Bone marrow (tissue), 2 donors: ENCODE data around the gene TPI1.
"Not testable (repeated sequence)": the region's sequence is repeated elsewhere in the genome, so short reads cannot be mapped to it uniquely, and the experiment has no call there.

Experiments
- DNase-seq, 2 donors: peaks; one replicate each; lab custom pipeline; 2025; lab: John Stamatoyannopoulos, UW

TPI1 gene

GRCh38 chr12:6847676-6848075 is 19.7 kb upstream of the TPI1 start:
- no peak for DNase-seq

GRCh38 chr12:6849427-6849826 is 17.9 kb upstream of the TPI1 start:
- DNase-seq: no peak

GRCh38 chr12:6849976-6850560 is 17.3 kb upstream of the TPI1 start:
- DNase-seq: no peak

GRCh38 chr12:6850796-6851152 is 16.6 kb upstream of the TPI1 start:
- no peak for DNase-seq

- peak; percentile 78 to 92 for DNase-seq
Observed at GRCh38 chr12:6851153-6851920, 16.0 kb upstream of the TPI1 start, which contains the start of gene CDCA3. TSS of gene CDCA3 (minus strand) at chr12:6851286. CDS start at chr12:6850952, 334 bp downstream.

- peak; percentile 91 to 98 for DNase-seq
Observed at GRCh38 chr12:6851921-6852650, 15.2 kb upstream of the TPI1 start, which contains the start of gene USP5. TSS of gene USP5 (plus strand) at chr12:6852150. CDS start at chr12:6852180, 30 bp downstream.

GRCh38 chr12:6852651-6853354 is 14.5 kb upstream of the TPI1 start:
- no peak for DNase-seq

GRCh38 chr12:6853626-6854025 is 13.7 kb upstream of the TPI1 start:
- DNase-seq: no peak

- no peak for DNase-seq
Observed at GRCh38 chr12:6854036-6854435, 13.3 kb upstream of the TPI1 start.

GRCh38 chr12:6855322-6855721 is 12.0 kb upstream of the TPI1 start:
- no peak for DNase-seq

GRCh38 chr12:6858799-6859198 is 8.5 kb upstream of the TPI1 start:
- DNase-seq: no peak

GRCh38 chr12:6860116-6860515 is 7.2 kb upstream of the TPI1 start:
- no peak for DNase-seq

- DNase-seq: no peak
Observed at GRCh38 chr12:6860942-6861341, 6.4 kb upstream of the TPI1 start.

GRCh38 chr12:6861391-6861790 is 5.9 kb upstream of the TPI1 start:
- no peak for DNase-seq

- DNase-seq: no peak
Observed at GRCh38 chr12:6863033-6863432, 4.3 kb upstream of the TPI1 start.

GRCh38 chr12:6863586-6864321 is 3.6 kb upstream of the TPI1 start:
- DNase-seq: no peak

- not testable (repeated sequence) for DNase-seq
Observed at GRCh38 chr12:6865307-6865706, 2.0 kb upstream of the TPI1 start.

- no peak for DNase-seq
Observed at GRCh38 chr12:6866163-6866919, 990 bp upstream of the TPI1 start.

GRCh38 chr12:6866920-6867412 is 365 bp upstream of the TPI1 start:
- DNase-seq: peak in 1 of 2 donors; percentile 80

GRCh38 chr12:6868211-6869048 is 1.1 kb downstream of the TPI1 start:
- no peak for DNase-seq
